PC-3 (cell line): Measurements from ENCODE around the gene LMCD1. TPM values are rescaled to one million over a fixed set of nuclear protein-coding genes. Genes with fewer than 3 reads are reported as not detected.

Experiments
- ATAC-seq: fragments of 200-7000 bp; cut with Tn5 transposase; 2 replicates; pipeline ENCODE4 v1.9.1; 2020; ENCODE audit warnings: mild to moderate bottlenecking, moderate library complexity
- BruUV-seq: library from RNA; stranded (reverse); fragments of 400-500 nt; replicated peaks from 2 replicates; lab custom pipeline; 2021; lab: Mats Ljungman, UMichigan
- CTCF ChIA-PET: fragments of 300-600 bp; sonication (Branson Sonifier 250); formaldehyde crosslinking; loops from one replicate; lab custom pipeline; 2022; ENCODE audit warnings: antibody characterized with exemption; lab: Charles Lee
- POLR2A ChIA-PET: fragments of 300-600 bp; sonication (Branson Sonifier 250); formaldehyde crosslinking; loops from one replicate; lab custom pipeline; 2022; ENCODE audit warnings: antibody characterized with exemption; ENCODE audit not compliant: unreplicated experiment; lab: Charles Lee
- DNase-seq: peaks from one replicate; pipeline ENCODE4 v3.0.0-alpha.2; 2015
- H2AFZ ChIP-seq: fragments of 300-600 bp; sonication (generic); 2 replicates; pipeline ENCODE4 v1.6.0; 2016; ENCODE audit warnings: antibody characterized with exemption, low read length
- H3F3A ChIP-seq: fragments of 300-600 bp; sonication (generic); one replicate; pipeline ENCODE4 v1.6.0; 2017; ENCODE audit warnings: antibody characterized with exemption, low read length, control low read depth, mild to moderate bottlenecking; ENCODE audit not compliant: unreplicated experiment
- H3K27ac ChIP-seq: fragments of 300-600 bp; sonication (generic); 2 replicates; pipeline ENCODE4 v1.5.1; 2016; ENCODE audit warnings: mild to moderate bottlenecking, low read length
- H3K27me3 ChIP-seq: fragments of 300-600 bp; sonication (generic); 2 replicates; pipeline ENCODE4 v1.6.1; 2016; ENCODE audit warnings: low read length, mixed read lengths
- H3K36me3 ChIP-seq: fragments of 300-600 bp; sonication (generic); 2 replicates; pipeline ENCODE4 v1.6.1; 2016; ENCODE audit warnings: low read depth, mixed run types, low read length, mixed read lengths
- H3K4me1 ChIP-seq: fragments of 300-600 bp; sonication (generic); 2 replicates; pipeline ENCODE4 v1.5.1; 2016; ENCODE audit warnings: low read length; ENCODE audit not compliant: insufficient read depth
- H3K4me2 ChIP-seq: fragments of 300-600 bp; sonication (generic); 2 replicates; pipeline ENCODE4 v1.6.0; 2016; ENCODE audit warnings: low read length
- H3K4me3 ChIP-seq: fragments of 300-600 bp; sonication (generic); 2 replicates; pipeline ENCODE4 v1.5.1; 2016; ENCODE audit warnings: mild to moderate bottlenecking, low read length, mixed read lengths
- H3K79me2 ChIP-seq: fragments of 300-600 bp; sonication (generic); 2 replicates; pipeline ENCODE4 v1.6.1; 2017; ENCODE audit warnings: low read length, mixed read lengths
- H3K9ac ChIP-seq: fragments of 300-600 bp; sonication (generic); 2 replicates; pipeline ENCODE4 v1.6.0; 2016; ENCODE audit warnings: mild to moderate bottlenecking, low read length
- H3K9me2 ChIP-seq: fragments of 300-600 bp; sonication (generic); replicated peaks from 2 replicates; pipeline ENCODE4 v1.6.1; 2016; ENCODE audit warnings: mixed run types, low read length, mixed read lengths
- H3K9me3 ChIP-seq: fragments of 300-600 bp; sonication (generic); 2 replicates; pipeline ENCODE4 v1.6.1; 2016; ENCODE audit warnings: low read length, mixed read lengths
- H4K20me1 ChIP-seq: fragments of 300-600 bp; sonication (generic); 2 replicates; pipeline ENCODE4 v1.6.1; 2016; ENCODE audit warnings: low read length, mixed read lengths
- EZH2 ChIP-seq: fragments of 300-600 bp; sonication (generic); IDR thresholded peaks from one replicate; pipeline ENCODE4 v1.6.1; 2017; ENCODE audit warnings: antibody characterized with exemption, mild to moderate bottlenecking, low read length; ENCODE audit not compliant: unreplicated experiment
- EZH2phosphoT487 ChIP-seq: fragments of 300-600 bp; sonication (generic); IDR thresholded peaks from 2 replicates; pipeline ENCODE4 v1.6.1; 2018; ENCODE audit warnings: mild to moderate bottlenecking, antibody characterized with exemption, low read length, borderline replicate concordance
- intact Hi-C: fragments of 100-400 bp; cut with micrococcal nuclease; formaldehyde crosslinking; loops from 2 replicates; pipeline ENCODE4 v1.9.0; 2023
- total RNA-seq: library from RNA; depleted of rRNA; stranded (reverse); fragments of >200 nt; gene quantifications from 2 replicates; pipeline ENCODE4 v1.2.3, GENCODE V29; 2014
- TF ChIP-seq, protein P1 (sequence below): fragments of 300-600 bp; sonication (generic); conservative IDR thresholded peaks from 2 replicates; pipeline ENCODE4 v1.5.1; 2017; ENCODE audit warnings: antibody characterized with exemption, low read depth, mild to moderate bottlenecking, low read length

LMCD1 gene
- total RNA-seq, 1 experiment from 2014 or later, result 9.1 TPM

DNA sequence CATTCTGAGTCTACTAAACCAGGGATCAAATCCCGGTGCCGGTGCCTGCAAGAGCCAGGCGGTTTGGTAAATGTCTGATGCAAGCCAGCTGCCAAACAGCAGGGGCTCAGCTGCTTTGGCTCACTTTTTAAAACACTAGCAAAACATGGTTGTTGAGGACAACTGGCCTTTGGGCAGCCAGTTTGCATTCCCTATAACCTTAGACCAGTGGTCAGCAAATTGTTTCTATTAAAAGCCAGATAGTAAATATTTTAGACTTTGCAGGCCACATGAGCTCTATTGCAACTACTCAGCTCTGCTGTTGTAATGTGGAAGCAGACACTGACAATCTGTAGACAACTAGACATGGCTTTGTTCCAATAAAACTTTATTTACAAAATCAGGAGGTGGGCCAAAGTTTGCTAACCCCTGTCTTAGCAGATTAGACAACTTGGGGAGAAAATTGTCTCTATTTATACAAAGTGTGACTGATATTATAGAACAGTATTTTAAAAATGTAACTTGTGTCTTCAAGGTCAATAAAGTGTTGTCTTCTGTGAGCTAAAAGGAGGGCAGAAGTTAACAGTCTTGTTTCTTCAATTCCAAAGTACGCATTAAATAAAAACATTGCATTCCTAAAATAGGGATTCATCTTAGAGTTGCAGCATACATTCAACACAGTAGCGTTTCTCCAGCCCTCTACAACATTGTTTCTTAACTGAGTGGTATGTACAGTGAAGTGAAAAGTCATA is 75.4 kb downstream of the LMCD1 start:
- Histone ChIP-seq H3K4me1 (0 out of 2 replicates have a peak, but pooled peaks cover 5% of the 10 kb centered on the region), H2AFZ (no peak overlapping the region), H3K27ac (no peak overlapping the region), H3K4me3 (no peak overlapping the region), H3F3A (no peaks in the 10 kb centered on the region), H3K9ac (no peak overlapping the region), H3K4me2 (no peak overlapping the region), H3K27me3 (no peaks in the 10 kb centered on the region), H3K9me3 (no peaks in the 10 kb centered on the region), H4K20me1 (no peaks in the 10 kb centered on the region), H3K79me2 (no peaks in the 10 kb centered on the region), H3K9me2 (no peaks in the 10 kb centered on the region), H3K36me3 (no peaks in the 10 kb centered on the region)
- DNase-seq, result no peak
- ChIA-PET CTCF (no interaction called here), POLR2A (interaction anchor here (0.6 kb wide), 1 partner anchor 25 kb away, joined by 3 read pairs; no protein-coding TSS in a partner anchor)
- TF ChIP-seq EZH2phosphoT487 (no peak), EZH2 (no peak)
- TF ChIP-seq, protein P1, sequence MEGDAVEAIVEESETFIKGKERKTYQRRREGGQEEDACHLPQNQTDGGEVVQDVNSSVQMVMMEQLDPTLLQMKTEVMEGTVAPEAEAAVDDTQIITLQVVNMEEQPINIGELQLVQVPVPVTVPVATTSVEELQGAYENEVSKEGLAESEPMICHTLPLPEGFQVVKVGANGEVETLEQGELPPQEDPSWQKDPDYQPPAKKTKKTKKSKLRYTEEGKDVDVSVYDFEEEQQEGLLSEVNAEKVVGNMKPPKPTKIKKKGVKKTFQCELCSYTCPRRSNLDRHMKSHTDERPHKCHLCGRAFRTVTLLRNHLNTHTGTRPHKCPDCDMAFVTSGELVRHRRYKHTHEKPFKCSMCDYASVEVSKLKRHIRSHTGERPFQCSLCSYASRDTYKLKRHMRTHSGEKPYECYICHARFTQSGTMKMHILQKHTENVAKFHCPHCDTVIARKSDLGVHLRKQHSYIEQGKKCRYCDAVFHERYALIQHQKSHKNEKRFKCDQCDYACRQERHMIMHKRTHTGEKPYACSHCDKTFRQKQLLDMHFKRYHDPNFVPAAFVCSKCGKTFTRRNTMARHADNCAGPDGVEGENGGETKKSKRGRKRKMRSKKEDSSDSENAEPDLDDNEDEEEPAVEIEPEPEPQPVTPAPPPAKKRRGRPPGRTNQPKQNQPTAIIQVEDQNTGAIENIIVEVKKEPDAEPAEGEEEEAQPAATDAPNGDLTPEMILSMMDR, result no peak
- intact Hi-C loops, result no loop called here
- no peak for ATAC-seq
- BruUV-seq, result no TSS peak

DNA sequence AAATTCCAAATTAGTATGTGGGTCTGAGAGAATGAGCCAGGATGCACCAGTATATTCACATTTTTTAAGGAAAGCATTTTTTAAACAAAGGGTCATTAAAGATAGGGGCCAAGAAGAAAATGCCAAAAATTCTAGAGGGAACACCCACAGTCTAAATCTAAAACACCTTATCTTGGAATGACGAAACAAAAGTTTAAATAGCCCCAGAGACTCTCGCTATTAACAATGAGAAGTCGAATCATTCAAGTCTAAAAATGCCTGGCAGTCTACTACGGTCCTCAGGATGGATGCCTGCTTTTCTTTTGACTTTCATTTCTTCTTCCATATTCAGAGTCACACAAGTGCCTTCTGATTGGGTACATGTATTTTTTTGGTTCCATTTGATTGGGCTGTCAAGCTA is 76.7 kb downstream of the LMCD1 start:
- Histone ChIP-seq H3K4me2 (no peak overlapping the region), H3F3A (no peaks in the 10 kb centered on the region), H3K9me3 (no peaks in the 10 kb centered on the region), H2AFZ (no peak overlapping the region), H3K4me1 (0 out of 2 replicates have a peak, but pooled peaks cover 5% of the 10 kb centered on the region), H3K9ac (no peak overlapping the region), H3K36me3 (no peaks in the 10 kb centered on the region), H4K20me1 (no peaks in the 10 kb centered on the region), H3K27me3 (no peaks in the 10 kb centered on the region), H3K27ac (no peak overlapping the region), H3K9me2 (no peaks in the 10 kb centered on the region), H3K4me3 (no peak overlapping the region), H3K79me2 (no peaks in the 10 kb centered on the region)
- ChIA-PET CTCF (no interaction called here), POLR2A (no interaction called here)
- ATAC-seq, result no peak
- BruUV-seq, result no TSS peak
- intact Hi-C loops, result no loop called here
- no peak for TF ChIP-seq EZH2phosphoT487
- no peak for TF ChIP-seq EZH2
- TF ChIP-seq, protein P1, result no peak
- DNase-seq, result no peak

DNA sequence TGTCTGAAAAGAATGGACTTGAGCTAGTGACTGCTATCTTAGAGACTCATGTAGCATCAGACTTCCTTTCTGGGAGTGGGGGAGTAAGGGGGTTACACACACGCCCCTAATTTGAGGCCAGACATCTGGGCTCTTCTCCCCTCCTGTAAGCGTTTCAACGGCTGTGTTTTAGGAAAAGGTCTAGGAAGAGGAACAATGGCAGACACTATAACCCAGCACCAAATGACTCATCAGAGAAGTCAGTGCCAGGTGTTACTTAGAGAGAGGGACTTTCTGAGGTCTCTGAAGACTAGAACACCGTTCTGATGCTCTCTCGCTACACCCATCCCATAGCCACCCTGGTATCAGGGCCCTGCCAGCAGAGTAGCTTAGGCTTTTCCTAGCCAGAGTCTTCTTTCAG is 77.5 kb downstream of the LMCD1 start:
- DNase-seq, result no peak
- no peak overlapping the region for H3K27ac ChIP-seq
- no peaks in the 10 kb centered on the region for H3F3A ChIP-seq
- no peak for ATAC-seq
- no peaks in the 10 kb centered on the region for H4K20me1 ChIP-seq
- no peak overlapping the region for H3K4me2 ChIP-seq
- no peaks in the 10 kb centered on the region for H3K36me3 ChIP-seq
- POLR2A ChIA-PET, result no interaction called here
- no peak overlapping the region for H3K4me3 ChIP-seq
- no peak overlapping the region for H3K9ac ChIP-seq
- intact Hi-C loops, result no loop called here
- no peaks in the 10 kb centered on the region for H3K9me2 ChIP-seq
- CTCF ChIA-PET, result no interaction called here
- no peaks in the 10 kb centered on the region for H3K79me2 ChIP-seq
- 0 out of 2 replicates have a peak, but pooled peaks cover 5% of the 10 kb centered on the region for H3K4me1 ChIP-seq
- TF ChIP-seq EZH2phosphoT487, result no peak
- no peak for TF ChIP-seq EZH2
- TF ChIP-seq, protein P1, result no peak
- no TSS peak for BruUV-seq
- no peaks in the 10 kb centered on the region for H3K9me3 ChIP-seq
- H2AFZ ChIP-seq, result no peak overlapping the region
- no peaks in the 10 kb centered on the region for H3K27me3 ChIP-seq
